ENCODE data around the gene ATP5F1E. TPM values are rescaled to one million over a fixed set of nuclear protein-coding genes. Genes with fewer than 3 reads are reported as not detected.
A peak's percentile ranks its signal among the peaks of the same experiment; 100 is the strongest.

The ATP5F1E gene
- total and polyA plus RNA-seq, 9 of the 15 experiments (the other 6 are each of a cell fraction or from before 2014, with no cell fraction given): 60.3 to 162 (median 113) TPM

DNA sequence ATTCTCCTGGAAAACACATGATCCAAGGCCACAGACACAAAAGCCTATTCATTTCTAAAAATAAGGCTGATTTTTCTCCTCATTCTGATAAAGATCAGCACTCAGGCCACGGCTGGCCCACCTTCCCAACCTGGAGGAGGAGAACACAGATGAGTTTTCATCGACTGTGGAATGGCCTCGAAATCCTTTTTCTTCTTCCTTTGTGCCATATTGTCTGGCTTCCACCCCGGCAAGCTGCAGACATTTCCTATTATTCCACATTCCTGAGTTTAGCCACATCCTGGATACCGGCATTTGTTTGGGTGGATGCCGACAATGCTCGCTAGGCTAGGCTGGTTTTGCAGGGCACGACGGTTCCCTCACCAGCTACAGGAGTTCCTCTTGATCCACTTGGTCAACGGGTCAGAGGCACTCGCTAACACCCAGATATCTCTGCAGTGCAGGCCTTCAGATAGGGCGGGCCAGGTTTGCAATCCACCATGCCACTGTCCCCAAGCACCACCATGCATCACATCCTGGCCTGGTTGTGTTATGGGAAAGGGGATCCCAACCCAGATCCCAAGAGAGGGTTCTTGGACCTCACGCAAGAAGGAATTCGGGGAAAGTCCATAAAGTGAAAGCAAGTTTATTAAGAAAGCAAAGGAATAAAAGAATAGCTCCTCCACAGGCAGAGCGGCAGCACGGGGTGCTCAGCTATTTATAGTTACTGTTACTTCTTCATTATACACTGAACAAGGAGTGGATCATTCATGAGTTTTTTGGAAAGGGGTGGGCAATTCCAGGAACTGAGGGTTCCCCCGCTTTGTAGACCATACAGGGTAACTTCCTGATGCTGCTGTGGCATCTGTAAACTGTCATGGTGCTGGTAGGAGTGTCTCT is 20.9 kb downstream of the ATP5F1E start (continued):
- no peak for TF ChIP-seq HDAC8 (tag; IDR thresholded peaks at IDR 0.05)
- TF ChIP-seq HDAC2 (IDR thresholded peaks at IDR 0.05): peak; percentile 25; the same call in 1 of the 2 replicates
- no peak for TF ChIP-seq SNRNP70 (optimal IDR thresholded peaks at IDR 0.05; ENCODE audit: low read depth, low read length)
- TF ChIP-seq SNIP1 (IDR thresholded peaks at IDR 0.05; ENCODE audit: low read depth): no peak
- no peak for TF ChIP-seq PHF21A (IDR thresholded peaks at IDR 0.05; ENCODE audit: borderline replicate concordance, low read depth)
- TF ChIP-seq SRF (CRISPR knock-in tag; IDR thresholded peaks at IDR 0.05): peak in 1 of 2 experiments; percentile 96; a peak in 2 of 4 replicates
- no peak for TF ChIP-seq ZBTB33 (CRISPR knock-in tag; IDR thresholded peaks at IDR 0.05)
- TF ChIP-seq ZKSCAN8 (CRISPR knock-in tag; IDR thresholded peaks at IDR 0.05): no peak
- TF ChIP-seq ZBTB7A (IDR thresholded peaks at IDR 0.05; ENCODE audit: borderline replicate concordance, control insufficient read depth, low read depth, low read length): no peak
- peak; percentile 67 for TF ChIP-seq ZBTB5 (IDR thresholded peaks at IDR 0.05)
- no peak for TF ChIP-seq ZNF41 (CRISPR knock-in tag; conservative IDR thresholded peaks at IDR 0.05)
- TF ChIP-seq RBBP5 (IDR thresholded peaks at IDR 0.05; ENCODE audit: borderline replicate concordance, insufficient read depth, low read length, poor library complexity, severe bottlenecking): no peak
- TF ChIP-seq HMGXB4 (CRISPR knock-in tag; IDR thresholded peaks at IDR 0.05): 0 out of 2 replicates have a peak, but pooled peaks have one; percentile 46
- no peak for TF ChIP-seq ZNF280A (IDR thresholded peaks at IDR 0.05; ENCODE audit: low read depth, partially characterized antibody)
- TF ChIP-seq LARP7 (IDR thresholded peaks at IDR 0.05): 0 out of 2 replicates have a peak, but pooled peaks have one; percentile 45
- no peak; the same call in 1 of the 2 replicates for TF ChIP-seq CXXC5 (CRISPR knock-in tag; IDR thresholded peaks at IDR 0.05)
- no peak for TF ChIP-seq CGGBP1 (CRISPR knock-in tag; IDR thresholded peaks at IDR 0.05)
- TF ChIP-seq GABPB2 (CRISPR knock-in tag; conservative IDR thresholded peaks at IDR 0.05): no peak
- no peak for TF ChIP-seq SMARCB1 (IDR thresholded peaks at IDR 0.05; ENCODE audit: insufficient read length, low read depth)
